Activated CD4-positive, alpha-beta T cell treated with anti-CD3 and anti-CD28 coated beads, Interleukin-2, Interleukin-4, amounts not matched to agents 100 ng/mL and 50 ng/mL, durations not matched to agents 16 hours and 8 hours (primary cell): ENCODE data around the gene ADAMTS17.

Source experiments
- DNase-seq: peaks from one replicate; pipeline ENCODE4 v3.0.0-alpha.2; 2020; ENCODE audit warnings: low spot score

The ADAMTS17 gene

DNA sequence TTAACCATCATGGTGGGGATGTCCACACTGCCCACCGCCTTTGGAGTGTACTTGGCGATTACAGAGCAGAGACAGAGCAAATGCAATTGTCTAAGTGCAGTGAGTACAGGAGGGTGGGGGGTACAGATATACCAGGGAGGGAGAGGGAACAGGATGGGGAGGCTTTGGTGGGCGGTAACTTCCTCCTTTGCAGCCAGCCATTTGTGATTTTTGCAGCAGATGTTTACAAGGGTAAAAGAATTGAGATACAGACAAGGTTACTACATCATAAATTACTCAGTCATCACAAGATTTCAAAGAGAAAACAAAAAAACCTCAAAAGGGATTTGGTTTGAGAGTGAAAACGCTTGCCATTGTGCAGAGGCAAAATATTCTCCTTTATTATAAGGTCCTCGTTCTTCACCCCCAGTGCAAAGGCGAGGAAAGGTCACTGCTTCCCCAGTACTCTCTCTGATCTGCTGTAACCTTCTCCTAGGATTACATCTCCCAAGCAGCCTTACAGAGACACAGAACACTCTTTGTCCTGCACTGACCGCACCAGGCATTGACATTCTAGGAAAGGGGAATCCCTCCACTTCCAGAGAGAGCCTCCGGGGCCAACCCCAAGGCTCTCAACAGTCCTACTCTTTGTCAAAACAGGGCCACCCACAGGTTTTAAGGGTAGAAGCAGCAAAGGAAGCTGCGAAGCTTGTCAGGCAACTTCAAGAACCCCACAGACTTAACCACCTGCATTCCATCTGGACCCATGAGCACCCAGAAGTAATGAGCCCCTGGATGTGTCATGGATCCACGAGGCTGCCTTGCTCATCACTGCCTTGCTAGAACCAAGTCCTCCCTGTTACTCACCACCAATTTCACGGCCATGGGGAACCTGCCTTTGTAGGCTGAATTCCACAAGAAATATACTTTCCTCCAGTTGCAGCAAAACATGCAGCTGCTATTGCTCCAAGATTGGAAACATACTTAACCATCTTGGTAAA, 117.3 kb downstream of the ADAMTS17 start:
- no peak for DNase-seq

DNA sequence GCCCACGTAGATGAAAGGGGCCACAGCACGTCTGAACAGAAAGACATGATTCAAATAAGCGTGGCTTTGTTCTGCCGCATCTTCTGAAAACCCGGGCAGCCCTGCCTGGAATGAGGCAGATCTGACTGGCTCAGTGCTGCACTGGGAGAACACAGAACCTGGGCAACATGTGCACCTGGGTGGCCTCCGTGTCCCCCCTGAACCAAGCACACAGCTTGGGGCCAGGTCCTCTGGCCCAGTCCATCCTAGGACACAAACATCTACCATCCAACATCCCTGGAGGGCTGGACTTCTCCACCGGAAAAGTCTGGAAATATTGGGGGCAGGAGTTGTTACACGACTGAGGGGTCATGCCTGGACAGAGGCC, 119.4 kb downstream of the ADAMTS17 start:
- DNase-seq: no peak

DNA sequence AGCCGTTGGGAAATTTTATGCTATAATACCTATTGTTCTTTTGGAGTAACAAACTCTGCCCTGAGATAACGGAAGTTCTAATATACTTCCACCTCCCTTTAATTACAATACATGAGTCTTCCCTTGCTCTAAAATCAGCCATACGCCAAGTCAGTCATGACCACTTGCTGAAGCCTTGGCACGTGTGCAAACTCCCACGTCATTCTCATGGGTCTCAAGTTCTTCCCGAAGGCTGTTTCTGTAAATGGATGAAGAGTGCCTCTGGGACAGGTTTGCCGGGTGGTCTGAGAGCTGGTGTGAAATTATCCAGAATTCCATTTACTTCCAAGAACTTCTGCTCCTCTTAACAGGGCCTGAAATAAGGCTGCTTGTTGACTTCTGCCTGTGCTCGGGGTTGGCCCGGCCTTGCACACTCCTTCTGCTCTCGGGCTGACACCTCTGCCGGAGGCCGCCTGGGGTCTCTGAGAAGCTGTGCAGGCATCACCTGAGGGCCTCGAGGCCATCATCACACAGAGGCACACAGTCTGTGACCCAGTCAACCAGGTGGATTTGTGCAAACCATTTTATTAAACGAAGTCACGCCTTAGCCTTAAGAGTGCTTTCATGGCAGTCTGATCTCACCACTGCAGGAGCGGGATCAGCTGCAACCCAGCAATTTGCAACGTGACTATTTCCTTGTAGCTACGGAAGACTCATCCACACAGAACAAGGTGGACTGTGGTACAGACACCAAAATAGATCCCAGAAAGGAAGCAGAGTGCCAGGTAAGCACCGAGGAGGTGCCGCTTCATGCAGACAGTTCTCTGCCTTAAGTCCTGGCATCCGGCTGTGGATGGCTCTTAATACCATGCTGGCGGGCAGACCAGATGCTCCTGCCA, 120.1 kb downstream of the ADAMTS17 start:
- DNase-seq: no peak

DNA sequence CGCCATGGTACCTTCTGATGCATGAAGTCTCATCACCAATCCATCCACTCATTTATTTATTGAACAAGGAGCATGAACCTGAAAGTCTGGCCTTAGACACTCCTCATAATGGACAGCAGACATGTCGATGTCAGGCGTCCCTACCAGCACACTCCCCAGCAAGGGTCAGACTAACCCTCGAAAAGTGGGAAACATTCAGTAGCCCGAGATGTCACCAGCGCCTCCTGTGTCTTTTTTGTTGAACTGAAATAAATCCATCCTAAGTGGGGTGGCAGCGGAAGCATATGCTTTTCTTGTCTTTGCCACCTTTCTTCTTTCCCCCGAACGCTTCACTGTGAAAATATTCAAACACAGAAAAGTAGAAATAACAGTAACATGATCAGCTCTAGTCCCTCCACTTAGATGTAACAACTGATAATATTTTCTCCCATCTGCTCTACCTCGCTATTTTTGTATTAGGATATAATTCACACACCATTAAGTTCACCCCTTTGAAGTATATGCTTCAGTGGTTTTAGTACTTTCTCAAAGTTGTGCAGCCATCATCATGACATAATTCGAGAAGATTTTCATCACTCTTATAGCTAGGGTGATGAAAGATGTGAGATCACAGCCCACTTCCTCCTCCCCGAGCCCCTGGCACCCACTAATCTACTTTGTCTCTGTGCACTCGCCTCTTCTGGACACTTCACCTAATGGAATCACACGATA, 121.6 kb downstream of the ADAMTS17 start:
- DNase-seq: no peak

GRCh38 chr15:100218434-100218833, 123.3 kb downstream of the ADAMTS17 start:
- no peak for DNase-seq

DNA sequence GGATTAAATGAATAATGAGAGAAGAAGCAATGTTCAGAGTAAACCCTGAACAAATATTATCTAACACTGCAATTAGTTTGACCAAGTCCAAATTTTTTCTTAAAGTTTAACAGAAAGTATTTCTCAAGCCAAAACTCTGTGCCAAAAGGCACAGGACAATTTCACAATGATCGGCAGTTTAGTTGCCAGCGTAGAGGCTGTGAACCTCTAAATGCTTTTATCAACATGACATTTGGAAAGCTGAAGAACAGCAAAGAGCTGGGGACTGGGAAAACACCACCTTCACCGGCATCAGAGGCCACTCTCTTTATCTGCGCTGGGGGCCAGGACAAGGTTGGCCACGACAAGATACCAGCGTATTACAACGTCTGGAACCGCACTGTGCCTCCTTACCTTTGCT, 125.6 kb downstream of the ADAMTS17 start:
- no peak for DNase-seq

DNA sequence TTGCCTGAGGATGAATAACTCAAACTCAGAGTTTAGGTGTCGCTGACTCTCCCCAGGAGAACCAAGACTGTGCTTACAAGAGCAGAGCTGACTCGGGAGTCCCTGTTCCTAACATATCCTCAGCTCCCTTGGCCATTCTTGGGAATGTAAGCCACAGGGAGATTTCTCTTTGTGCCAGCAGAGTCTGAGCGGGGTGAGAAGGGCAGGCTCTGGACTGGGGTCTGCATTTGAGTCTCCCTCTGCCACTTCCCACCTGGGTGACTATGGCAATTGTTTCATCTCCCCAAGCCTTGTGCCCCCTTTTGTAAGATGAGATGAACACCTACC, 126.0 kb downstream of the ADAMTS17 start:
- DNase-seq: no peak

GRCh38 chr15:100215031-100215842, 126.5 kb downstream of the ADAMTS17 start:
- no peak for DNase-seq

DNA sequence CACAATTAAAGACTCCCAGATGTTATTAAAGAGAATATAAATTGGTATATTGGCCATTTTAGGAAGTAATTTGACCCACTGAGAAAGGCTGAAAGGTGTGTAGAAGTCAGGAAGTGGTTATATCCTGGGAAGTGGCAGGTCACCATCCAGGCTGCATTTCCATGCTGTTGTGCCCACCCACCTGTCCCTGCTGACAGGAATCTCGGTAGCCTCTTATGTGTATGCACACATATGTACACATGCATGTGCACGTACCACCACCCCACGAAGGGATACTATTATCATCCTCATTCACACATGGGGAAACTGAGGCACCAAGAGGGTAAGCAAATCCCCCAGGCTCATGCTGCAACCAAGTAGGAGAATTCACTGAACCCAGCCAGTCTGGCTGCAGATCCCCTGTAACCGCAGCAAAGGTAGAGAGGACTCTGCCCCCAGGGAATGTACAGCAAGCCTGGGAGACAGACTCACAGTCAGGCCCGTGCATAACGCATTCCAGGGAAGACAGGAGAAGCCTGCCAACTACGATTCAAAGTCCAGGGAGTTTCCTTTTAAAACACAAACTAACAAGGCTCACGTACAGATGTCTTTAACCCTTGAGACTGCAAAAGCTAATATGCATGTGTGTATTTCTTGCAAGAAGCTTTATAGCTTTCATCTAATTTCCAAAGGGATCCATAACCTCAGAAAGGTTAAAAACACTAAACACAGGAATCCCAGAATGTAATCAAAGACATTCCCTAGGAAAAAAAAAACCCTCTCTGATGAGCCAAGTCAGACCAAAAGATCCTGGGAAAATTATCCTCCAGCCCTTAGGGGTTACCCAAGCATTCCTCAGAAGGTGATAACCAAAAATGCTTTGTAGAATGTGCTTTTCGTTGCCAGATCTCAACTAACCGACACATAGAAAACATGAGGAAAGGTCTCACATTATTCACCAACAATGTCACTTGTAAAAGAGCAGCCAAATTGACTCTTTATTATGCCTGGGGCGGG, 129.6 kb downstream of the ADAMTS17 start:
- DNase-seq: no peak

- no peak for DNase-seq
These were observed 131.4 kb downstream of the ADAMTS17 start for GRCh38 chr15:100210338-100210737.

- no peak for DNase-seq
These were observed 132.7 kb downstream of the ADAMTS17 start for GRCh38 chr15:100208921-100209603.

GRCh38 chr15:100207053-100207452, 134.7 kb downstream of the ADAMTS17 start:
- DNase-seq: no peak

- DNase-seq: no peak
These were observed 135.1 kb downstream of the ADAMTS17 start for GRCh38 chr15:100206643-100207042.

- DNase-seq: no peak
These were observed 136.1 kb downstream of the ADAMTS17 start for GRCh38 chr15:100205549-100206295.

DNA sequence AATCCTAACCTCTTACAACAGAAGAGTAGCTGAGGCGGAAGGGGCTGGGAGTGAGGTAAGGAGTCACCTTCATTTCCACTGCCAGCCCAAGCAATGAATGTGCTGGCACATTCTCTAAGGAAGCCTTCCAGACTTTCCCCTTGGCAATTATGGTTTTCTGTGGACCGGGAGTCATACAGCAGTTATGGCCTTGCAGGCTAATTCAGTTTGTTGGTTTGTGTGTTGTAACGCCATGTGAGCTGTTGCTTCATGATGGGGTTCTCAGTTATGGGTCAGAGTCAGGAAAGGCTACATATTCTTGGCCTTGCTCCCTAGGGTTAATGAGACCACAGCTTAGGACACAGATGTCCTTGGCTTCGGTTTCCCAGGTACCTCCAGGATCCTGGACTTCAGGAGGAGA, 137.0 kb downstream of the ADAMTS17 start:
- no peak for DNase-seq

- DNase-seq: no peak
These were observed 137.6 kb downstream of the ADAMTS17 start for GRCh38 chr15:100204211-100204610.

GRCh38 chr15:100202309-100202960, 139.3 kb downstream of the ADAMTS17 start:
- DNase-seq: no peak
